AG04449 (cell line): ENCODE measurements around the gene EIF5A.

Experiments
- CTCF ChIA-PET: fragments of 350-600 bp; formaldehyde crosslinking; extraction: SDS; loops from one replicate; lab custom pipeline; 2021; ENCODE audit warnings: antibody characterized with exemption; lab: Yijun Ruan, JAX
- POLR2A ChIA-PET: fragments of 400-600, 350-600 bp; formaldehyde crosslinking; extraction: SDS; loops from one replicate; lab custom pipeline; 2020; ENCODE audit warnings: antibody characterized with exemption, inconsistent platforms; lab: Yijun Ruan, JAX
- DNase-seq: peaks from one replicate; pipeline ENCODE4 v3.0.0-alpha.2; 2010; ENCODE audit warnings: low read depth, low spot score
- H3K4me3 ChIP-seq: 2 replicates; pipeline ENCODE4 v1.5.1; 2011; ENCODE audit warnings: low read depth, mild to moderate bottlenecking, control low read depth, low read length
- CTCF ChIP-seq: IDR thresholded peaks from one replicate; pipeline ENCODE4 v1.5.1; 2011; ENCODE audit warnings: mild to moderate bottlenecking, moderate library complexity, low read length, control low read depth, inconsistent platforms; ENCODE audit not compliant: insufficient read depth; ENCODE audit errors: missing control alignments

The EIF5A gene

GRCh38 chr17:7327501-7327900, 20.1 kb downstream of the EIF5A start:
- TF ChIP-seq CTCF = no peak
- ChIA-PET POLR2A (interaction anchor here (1.4 kb wide), 1 partner anchor 14 kb away, joined by 4 read pairs; no protein-coding TSS in a partner anchor), CTCF (interaction anchor here (1.0 to 4.9 kb wide), 5 partner anchors 9 to 233 kb away, joined by 3 to 39 read pairs (median 20); partner anchors contain the start of genes ACAP1, GPS2 and SENP3)
- DNase-seq = no peak
- no peak overlapping the region for H3K4me3 ChIP-seq

GRCh38 chr17:7328009-7328408, 20.6 kb downstream of the EIF5A start:
- CTCF ChIA-PET = interaction anchor here (0.6 to 3.7 kb wide), 7 partner anchors 8 to 233 kb away, joined by 3 to 20 read pairs (median 3); partner anchors contain the start of genes ACAP1 and SENP3
- POLR2A ChIA-PET = interaction anchor here (1.4 kb wide), 1 partner anchor 15 kb away, joined by 4 read pairs; no protein-coding TSS in a partner anchor
- DNase-seq = no peak
- H3K4me3 ChIP-seq = peak overlapping the region; percentile 96
- no peak for TF ChIP-seq CTCF

GRCh38 chr17:7328840-7329373, 21.5 kb downstream of the EIF5A start, which contains the start of gene NEURL4:
NEURL4 (minus strand) TSS chr17:7329335; CDS start chr17:7329312, 23 bp downstream.
- ChIA-PET CTCF (interaction anchor here (0.6 to 3.5 kb wide), 10 partner anchors 9 to 283 kb away, joined by 3 to 30 read pairs (median 5); partner anchors contain the start of genes SENP3 and SLC2A4), POLR2A (interaction anchor here (0.6 to 2.3 kb wide), 10 partner anchors 12 to 357 kb away, joined by 3 to 20 read pairs (median 6); partner anchors contain the start of genes GPS2 and POLR2A)
- H3K4me3 ChIP-seq = peak within 1 kb of the TSS; percentile 96
- no peak for DNase-seq
- no peak for TF ChIP-seq CTCF

- ChIA-PET POLR2A (interaction anchor here (0.6 to 2.3 kb wide), 15 partner anchors 9 to 356 kb away, joined by 3 to 20 read pairs (median 5); partner anchors contain the start of genes GPS2, POLR2A and TMEM256), CTCF (interaction anchor here (0.7 to 3.5 kb wide), 10 partner anchors 11 to 284 kb away, joined by 3 to 30 read pairs (median 5); partner anchors contain the start of genes SLC2A4 and TMEM95)
Measured at GRCh38 chr17:7329374-7329996, 22.1 kb downstream of the EIF5A start.

GRCh38 chr17:7329997-7330637, 22.7 kb downstream of the EIF5A start:
- ChIA-PET CTCF (interaction anchor here (0.7 to 3.5 kb wide), 8 partner anchors 12 to 230 kb away, joined by 3 to 30 read pairs (median 6); partner anchors contain the start of genes SLC2A4 and TMEM95), POLR2A (interaction anchor here (0.6 to 2.3 kb wide), 14 partner anchors 10 to 154 kb away, joined by 3 to 20 read pairs (median 5); partner anchors contain the start of genes GPS2, POLR2A and TMEM256)

More at GRCh38 chr17:7329374-7329996, 22.1 kb downstream of the EIF5A start:
- H3K4me3 ChIP-seq = peak overlapping the region; percentile 96
- DNase-seq = peak; percentile 96
- TF ChIP-seq CTCF = no peak

More at GRCh38 chr17:7329997-7330637, 22.7 kb downstream of the EIF5A start:
- no peak for DNase-seq
- peak overlapping the region; percentile 96 for H3K4me3 ChIP-seq
- no peak for TF ChIP-seq CTCF
